Endothelial cell of umbilical vein (primary cell): Measurements from ENCODE around the gene DYRK1A. TPM values are rescaled to one million over a fixed set of nuclear protein-coding genes. Genes with fewer than 3 reads are reported as not detected.

ENCODE experiments used
- BruUV-seq: library from RNA; stranded (reverse); fragments of 400-500 nt; replicated peaks from 2 replicates; lab custom pipeline; 2021; lab: Mats Ljungman, UMichigan
- CTCF ChIA-PET: fragments of 300-600, 350-600 bp; sonication (Branson Sonifier 250); formaldehyde crosslinking; loops from one replicate; lab custom pipeline; 2021; ENCODE audit warnings: antibody characterized with exemption, inconsistent platforms; lab: Charles Lee
- POLR2A ChIA-PET: fragments of 300-600, 350-600 bp; sonication (Branson Sonifier 250); formaldehyde crosslinking; loops from one replicate; lab custom pipeline; 2021; ENCODE audit warnings: antibody characterized with exemption, inconsistent platforms; lab: Charles Lee
- DNase-seq: peaks from one replicate; pipeline ENCODE4 v3.0.0-alpha.2; 2011; ENCODE audit warnings: low read depth, low spot score
- FAIRE-seq: peaks from 2 replicates; lab custom pipeline; 2011; peaks lifted over from hg19 to GRCh38; lab: Jason Lieb, UNC
- H2AFZ ChIP-seq: 2 replicates; pipeline ENCODE4 v1.6.0; 2012; ENCODE audit warnings: low read depth, low read length, control low read depth, inconsistent platforms
- H3K27ac ChIP-seq: 2 replicates; pipeline ENCODE4 v1.5.1; 2011; ENCODE audit warnings: low read depth, mild to moderate bottlenecking, control low read depth, low read length, moderate library complexity; ENCODE audit not compliant: insufficient read depth
- H3K27me3 ChIP-seq, 2 experiments: 2 replicates each; pipeline versions ENCODE4 v1.6.0 to v1.6.1; 2011; ENCODE audit warnings: low read length in 2 of 2, mixed read lengths in 1 of 2; ENCODE audit not compliant: control insufficient read depth in 2 of 2, insufficient read depth in 2 of 2
- H3K36me3 ChIP-seq, 2 experiments: 2 replicates in 1 of 2; 3 replicates in 1 of 2; pipeline ENCODE4 v1.5.1; 2011; ENCODE audit warnings: low read length in 2 of 2, mild to moderate bottlenecking in 1 of 2, moderate library complexity in 1 of 2; ENCODE audit not compliant: control insufficient read depth in 2 of 2, insufficient read depth in 2 of 2; ENCODE audit errors: extremely low read depth in 1 of 2
- H3K4me1 ChIP-seq: 3 replicates; pipeline ENCODE4 v1.5.1; 2011; ENCODE audit warnings: mild to moderate bottlenecking, low read length; ENCODE audit not compliant: control insufficient read depth, insufficient read depth; ENCODE audit errors: extremely low read depth
- H3K4me2 ChIP-seq: 2 replicates; pipeline ENCODE4 v1.6.1; 2011; ENCODE audit warnings: low read length, control low read depth, mixed read lengths; ENCODE audit not compliant: insufficient read depth
- H3K4me3 ChIP-seq, 3 experiments: fragments of 200-600 bp in 1 of 3; sonication (generic), shearing (Covaris generic) in 1 of 3; replicated peaks in 1 of 3; 2 replicates each; pipeline ENCODE4 v1.5.1; 2011 to 2016; ENCODE audit warnings: control low read depth in 3 of 3, low read length in 3 of 3, mild to moderate bottlenecking in 2 of 3, inconsistent platforms in 1 of 3, low read depth in 1 of 3, moderate library complexity in 1 of 3; ENCODE audit not compliant: insufficient read depth in 1 of 3
- H3K79me2 ChIP-seq: 2 replicates; pipeline ENCODE4 v1.6.0; 2012; ENCODE audit warnings: low read length, inconsistent platforms; ENCODE audit not compliant: control insufficient read depth, insufficient read depth
- H3K9ac ChIP-seq: replicated peaks from 2 replicates; pipeline ENCODE3; 2011; ENCODE audit warnings: low read length, control low read depth; ENCODE audit not compliant: insufficient read depth; ENCODE audit errors: extremely low read depth
- H3K9me1 ChIP-seq: replicated peaks from 3 replicates; pipeline ENCODE4 v1.6.0; 2011; ENCODE audit warnings: mild to moderate bottlenecking, low read length; ENCODE audit not compliant: control insufficient read depth, insufficient read depth; ENCODE audit errors: extremely low read depth
- H3K9me3 ChIP-seq: replicated peaks from 2 replicates; pipeline ENCODE4 v1.5.1; 2012; ENCODE audit warnings: low read length, inconsistent platforms; ENCODE audit not compliant: control insufficient read depth, insufficient read depth
- H4K20me1 ChIP-seq: replicated peaks from 2 replicates; pipeline ENCODE3; 2011; ENCODE audit warnings: mild to moderate bottlenecking, low read length; ENCODE audit not compliant: control insufficient read depth, insufficient read depth; ENCODE audit errors: extremely low read depth
- EZH2 ChIP-seq: IDR thresholded peaks from 2 replicates; pipeline ENCODE4 v1.6.1; 2012; ENCODE audit warnings: borderline replicate concordance, low read depth, mild to moderate bottlenecking, moderate library complexity, low read length, inconsistent platforms; ENCODE audit not compliant: severe bottlenecking
- FOS ChIP-seq: IDR thresholded peaks from 2 replicates; pipeline ENCODE4 v1.6.1; 2011; ENCODE audit warnings: mild to moderate bottlenecking, low read length, moderate library complexity, borderline replicate concordance; ENCODE audit not compliant: insufficient read depth
- GATA2 ChIP-seq: IDR thresholded peaks from 2 replicates; pipeline ENCODE4 v1.7.0; 2011; ENCODE audit warnings: low read depth, mild to moderate bottlenecking, moderate library complexity, mixed read lengths, low read length; ENCODE audit not compliant: insufficient read length, insufficient read depth
- JUN ChIP-seq: IDR thresholded peaks from 2 replicates; pipeline ENCODE4 v1.6.1; 2011; ENCODE audit warnings: borderline replicate concordance, low read depth; ENCODE audit not compliant: insufficient read length, insufficient read depth
- MYC ChIP-seq: IDR thresholded peaks from one replicate; pipeline ENCODE4 v1.6.1; 2011; ENCODE audit warnings: mild to moderate bottlenecking, low read depth, low read length
- POLR2A ChIP-seq: IDR thresholded peaks from 2 replicates; pipeline ENCODE4 v1.6.1; 2012; ENCODE audit warnings: low read depth, mild to moderate bottlenecking, control low read depth, low read length
- POLR2AphosphoS5 ChIP-seq: IDR thresholded peaks from 2 replicates; pipeline ENCODE4 v1.6.1; 2012; ENCODE audit warnings: low read depth, mild to moderate bottlenecking, control low read depth, low read length, moderate library complexity; ENCODE audit not compliant: insufficient read depth
- dilution Hi-C: fragments of 300-500 bp; cut with MboI; formaldehyde crosslinking; loops from one replicate; pipeline ENCODE4 v1.15.0; 2019; ENCODE audit warnings: low sequenced_read_pairs; ENCODE audit not compliant: extremely low pct_ligation_motif_present
- intact Hi-C: fragments of 100-400 bp; cut with micrococcal nuclease; formaldehyde crosslinking; loops from one replicate; pipeline ENCODE4 v1.10.0; 2022
- polyA plus RNA-seq, 4 experiments: library from polyadenylated mRNA; depleted of rRNA in 3 of 4; stranded (reverse) in 3 of 4; unstranded in 1 of 4; fragments of >200 nt; gene quantifications; 2 replicates each; pipeline versions ENCODE4 v1.2.1 to v1.2.3, GENCODE V29; 2011 to 2012; ENCODE audit warnings: missing spikeins in 1 of 4
- total RNA-seq: library from RNA; stranded (reverse); gene quantifications from 2 replicates; pipeline ENCODE4 v1.2.3, GENCODE V29; 2021
- TF ChIP-seq, protein P1 (sequence below), 2 donors: IDR thresholded peaks; 1 replicate in 1 of 2; 2 replicates in 1 of 2; pipeline ENCODE4 v1.5.1; 2011; ENCODE audit warnings: low read length in 2 of 2, mild to moderate bottlenecking in 2 of 2, moderate library complexity in 2 of 2, control low read depth in 1 of 2, inconsistent platforms in 1 of 2, low read depth in 1 of 2; ENCODE audit not compliant: insufficient read depth in 1 of 2; ENCODE audit errors: extremely low read depth in 1 of 2
- TF ChIP-seq, protein P2 (sequence below): IDR thresholded peaks from 2 replicates; pipeline ENCODE4 v1.6.1; 2011; ENCODE audit not compliant: insufficient read depth, insufficient read length

The DYRK1A gene
- total and polyA plus RNA-seq, 2 donors (not counting 3 experiments of a cell fraction or from before 2014, with no cell fraction given) = 51.8 to 53.7 TPM

DNA sequence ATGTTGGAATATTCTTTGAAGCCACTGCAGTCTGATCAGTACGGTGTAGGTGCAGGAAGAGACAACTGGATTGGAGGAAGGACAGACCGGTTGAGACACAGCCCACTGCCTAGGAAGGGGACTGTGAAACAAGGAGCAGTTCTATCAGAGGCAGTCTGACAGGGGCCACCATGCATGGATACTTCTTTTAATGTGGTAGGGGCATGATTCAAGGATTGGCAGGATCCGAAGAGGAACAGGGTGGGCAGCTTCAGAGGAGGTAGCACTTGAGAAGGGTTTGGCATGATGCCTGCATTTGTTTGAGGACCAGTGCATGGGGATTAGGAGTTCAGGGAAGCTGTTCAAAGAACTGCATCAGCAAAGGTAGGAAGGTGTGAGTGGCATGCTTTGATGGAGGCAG, 167.9 kb downstream of the DYRK1A start:
- BruUV-seq = no TSS peak
- ChIA-PET POLR2A (interaction anchor here (0.6 kb wide), 1 partner anchor 770 kb away, joined by 10 read pairs; no protein-coding TSS in a partner anchor), CTCF (no interaction called here)
- Histone ChIP-seq H3K9me1 (no peaks in the 10 kb centered on the region), H3K4me2 (no peak overlapping the region), H3K4me1 (no peaks in the 10 kb centered on the region), H3K79me2 (no peaks in the 10 kb centered on the region), H3K9me3 (no peaks in the 10 kb centered on the region), H3K27ac (no peak overlapping the region), H4K20me1 (no peaks in the 10 kb centered on the region), H3K36me3 (no peaks in the 10 kb centered on the region), H3K4me3 (no peak overlapping the region), H3K27me3 (peaks cover 8 to 15% of the 10 kb centered on the region in 2 experiments), H2AFZ (no peak overlapping the region), H3K9ac (no peak overlapping the region)
- intact Hi-C loops (no loop called here), dilution Hi-C loops (no loop called here)
- FAIRE-seq (no peak), DNase-seq (no peak)
- TF ChIP-seq MYC (no peak), JUN (no peak), GATA2 (no peak), EZH2 (no peak), POLR2A (no peak), FOS (no peak), POLR2AphosphoS5 (no peak)
- TF ChIP-seq, protein P1, sequence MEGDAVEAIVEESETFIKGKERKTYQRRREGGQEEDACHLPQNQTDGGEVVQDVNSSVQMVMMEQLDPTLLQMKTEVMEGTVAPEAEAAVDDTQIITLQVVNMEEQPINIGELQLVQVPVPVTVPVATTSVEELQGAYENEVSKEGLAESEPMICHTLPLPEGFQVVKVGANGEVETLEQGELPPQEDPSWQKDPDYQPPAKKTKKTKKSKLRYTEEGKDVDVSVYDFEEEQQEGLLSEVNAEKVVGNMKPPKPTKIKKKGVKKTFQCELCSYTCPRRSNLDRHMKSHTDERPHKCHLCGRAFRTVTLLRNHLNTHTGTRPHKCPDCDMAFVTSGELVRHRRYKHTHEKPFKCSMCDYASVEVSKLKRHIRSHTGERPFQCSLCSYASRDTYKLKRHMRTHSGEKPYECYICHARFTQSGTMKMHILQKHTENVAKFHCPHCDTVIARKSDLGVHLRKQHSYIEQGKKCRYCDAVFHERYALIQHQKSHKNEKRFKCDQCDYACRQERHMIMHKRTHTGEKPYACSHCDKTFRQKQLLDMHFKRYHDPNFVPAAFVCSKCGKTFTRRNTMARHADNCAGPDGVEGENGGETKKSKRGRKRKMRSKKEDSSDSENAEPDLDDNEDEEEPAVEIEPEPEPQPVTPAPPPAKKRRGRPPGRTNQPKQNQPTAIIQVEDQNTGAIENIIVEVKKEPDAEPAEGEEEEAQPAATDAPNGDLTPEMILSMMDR (IDR thresholded peaks at IDR 0.05; ENCODE audit: extremely low read depth in 1 of 2, insufficient read depth in 1 of 2, low read depth in 1 of 2, low read length in 2 of 2) = no peak
- TF ChIP-seq, protein P2, sequence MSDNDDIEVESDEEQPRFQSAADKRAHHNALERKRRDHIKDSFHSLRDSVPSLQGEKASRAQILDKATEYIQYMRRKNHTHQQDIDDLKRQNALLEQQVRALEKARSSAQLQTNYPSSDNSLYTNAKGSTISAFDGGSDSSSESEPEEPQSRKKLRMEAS = no peak
